ENCODE data around the gene BTNL9. TPM values are rescaled to one million over a fixed set of nuclear protein-coding genes. Genes with fewer than 3 reads are reported as not detected.

BTNL9 gene
- total and polyA plus RNA-seq, 8 donors, result 11.0 to 56.1 (median 18.7) TPM

GRCh38 chr5:181035991-181036815 is 3.9 kb upstream of the BTNL9 start:
- no peak for DNase-seq
- Histone ChIP-seq H3K4me1 (no peaks in the 10 kb centered on the region), H3K36me3 (no peaks in the 10 kb centered on the region), H3K9me3 (no peaks in the 10 kb centered on the region), H3K4me3 (no peak overlapping the region), H3K27ac (no peak overlapping the region), H3K27me3 (peaks cover 0 to 38% of the 10 kb centered on the region in 2 donors)
- TF ChIP-seq CTCF (IDR thresholded peaks at IDR 0.05), result no peak
- intact Hi-C loops (cut with DNase I), result no loop called here
- ATAC-seq, result no peak

GRCh38 chr5:181036816-181037364 is 3.2 kb upstream of the BTNL9 start:
- no peak for DNase-seq
- no peak for ATAC-seq
- H3K27ac ChIP-seq, result no peak overlapping the region

GRCh38 chr5:181037365-181037861 is 2.7 kb upstream of the BTNL9 start:
- ATAC-seq (no peak), DNase-seq (no peak)
- H3K4me3 ChIP-seq, result no peak overlapping the region
- H3K27me3 ChIP-seq, result peaks cover 0 to 48% of the 10 kb centered on the region in 2 donors
- H3K9me3 ChIP-seq, result no peaks in the 10 kb centered on the region
- no peaks in the 10 kb centered on the region for H3K36me3 ChIP-seq
- intact Hi-C loops (cut with DNase I), result no loop called here
- no peak overlapping the region for H3K27ac ChIP-seq
- H3K4me1 ChIP-seq, result no peaks in the 10 kb centered on the region
- TF ChIP-seq CTCF (IDR thresholded peaks at IDR 0.05), result no peak

More at GRCh38 chr5:181036816-181037364, 3.2 kb upstream of the BTNL9 start:
- no peak for TF ChIP-seq CTCF (IDR thresholded peaks at IDR 0.05)
- H3K9me3 ChIP-seq, result no peaks in the 10 kb centered on the region
- H3K4me1 ChIP-seq, result no peaks in the 10 kb centered on the region
- peaks cover 0 to 43% of the 10 kb centered on the region in 2 donors for H3K27me3 ChIP-seq
- intact Hi-C loops (cut with DNase I), result no loop called here
- H3K4me3 ChIP-seq, result no peak overlapping the region
- no peaks in the 10 kb centered on the region for H3K36me3 ChIP-seq

- Histone ChIP-seq H3K27ac (peak overlapping the region in 1 of 2 donors; percentile 61), H3K4me3 (no peak overlapping the region)
Observed at GRCh38 chr5:181039471-181039870, 595 bp upstream of the BTNL9 start.

More at GRCh38 chr5:181039471-181039870, 595 bp upstream of the BTNL9 start:
- H3K27me3 ChIP-seq, result peaks cover 0 to 53% of the 10 kb centered on the region in 2 donors
- no peak for ATAC-seq
- intact Hi-C loops (cut with DNase I), result no loop called here
- TF ChIP-seq CTCF (IDR thresholded peaks at IDR 0.05), result no peak
- no peaks in the 10 kb centered on the region for H3K4me1 ChIP-seq
- no peaks in the 10 kb centered on the region for H3K36me3 ChIP-seq
- no peak for DNase-seq
- H3K9me3 ChIP-seq, result no peaks in the 10 kb centered on the region
